Measurements from ENCODE around the gene IL12RB2. TPM values are rescaled to one million over a fixed set of nuclear protein-coding genes. Genes with fewer than 3 reads are reported as not detected.
A peak's percentile ranks its signal among the peaks of the same experiment; 100 is the strongest.

IL12RB2 gene
- total RNA-seq, 1 experiment from 2014 or later: not detected

- POLR2A ChIA-PET (ENCODE audit: unreplicated experiment): no interaction called here
- H3F3A ChIP-seq (ENCODE audit: low read length, unreplicated experiment): no peaks in the 10 kb centered on the region
- no peaks in the 10 kb centered on the region for H3K9me2 ChIP-seq (replicated peaks; ENCODE audit: low read length)
- DNase-seq (no peak), ATAC-seq (no peak)
- H3K79me2 ChIP-seq (ENCODE audit: low read length): peaks cover 14% of the 10 kb centered on the region
- no peaks in the 10 kb centered on the region for H3K27me3 ChIP-seq (ENCODE audit: low read length)
- H3K4me2 ChIP-seq (ENCODE audit: low read length): no peak overlapping the region
- no peak overlapping the region for H3K9ac ChIP-seq (ENCODE audit: low read length)
- TF ChIP-seq EZH2phosphoT487 (IDR thresholded peaks at IDR 0.05; ENCODE audit: borderline replicate concordance, low read length) (no peak), EZH2 (IDR thresholded peaks at IDR 0.05; ENCODE audit: low read length, unreplicated experiment) (no peak), CTCF (conservative IDR thresholded peaks at IDR 0.05; ENCODE audit: low read depth, low read length) (no peak)
- intact Hi-C loops (cut with micrococcal nuclease): loop anchor here (5.0 kb wide), 1 partner anchor 43 kb away; no protein-coding TSS in a partner anchor
- no peaks in the 10 kb centered on the region for H3K9me3 ChIP-seq (ENCODE audit: low read length)
- no peak overlapping the region for H3K27ac ChIP-seq (ENCODE audit: low read length)
- no peak overlapping the region for H3K4me3 ChIP-seq (ENCODE audit: low read length)
- no TSS peak for BruUV-seq (replicated peaks)
- no peak overlapping the region for H2AFZ ChIP-seq (ENCODE audit: low read length)
- peaks cover 6% of the 10 kb centered on the region for H3K36me3 ChIP-seq (ENCODE audit: low read depth, low read length)
- peaks cover 7% of the 10 kb centered on the region for H3K4me1 ChIP-seq (ENCODE audit: insufficient read depth, low read length)
- CTCF ChIA-PET: no interaction called here
- peaks cover 8% of the 10 kb centered on the region for H4K20me1 ChIP-seq (ENCODE audit: low read length)
Measured at GRCh38 chr1:67433837-67434236, 126.2 kb downstream of the IL12RB2 start.

GRCh38 chr1:67434491-67434890, 126.8 kb downstream of the IL12RB2 start:
- Histone ChIP-seq H3F3A (ENCODE audit: low read length, unreplicated experiment) (no peaks in the 10 kb centered on the region), H3K9me3 (ENCODE audit: low read length) (no peaks in the 10 kb centered on the region), H3K9ac (ENCODE audit: low read length) (no peak overlapping the region), H3K36me3 (ENCODE audit: low read depth, low read length) (no peaks in the 10 kb centered on the region), H3K9me2 (replicated peaks; ENCODE audit: low read length) (no peaks in the 10 kb centered on the region), H3K27me3 (ENCODE audit: low read length) (no peaks in the 10 kb centered on the region), H3K27ac (ENCODE audit: low read length) (no peak overlapping the region), H3K4me1 (ENCODE audit: insufficient read depth, low read length) (peaks cover 7% of the 10 kb centered on the region), H3K4me3 (ENCODE audit: low read length) (no peak overlapping the region), H3K4me2 (ENCODE audit: low read length) (no peak overlapping the region), H2AFZ (ENCODE audit: low read length) (no peak overlapping the region), H3K79me2 (ENCODE audit: low read length) (peaks cover 7% of the 10 kb centered on the region), H4K20me1 (ENCODE audit: low read length) (peaks cover 1% of the 10 kb centered on the region; the same call in 1 of the 2 replicates)
- no peak for DNase-seq
- no peak for ATAC-seq
- ChIA-PET POLR2A (ENCODE audit: unreplicated experiment) (no interaction called here), CTCF (no interaction called here)
- no peak for TF ChIP-seq CTCF (conservative IDR thresholded peaks at IDR 0.05; ENCODE audit: low read depth, low read length)
- no peak for TF ChIP-seq EZH2 (IDR thresholded peaks at IDR 0.05; ENCODE audit: low read length, unreplicated experiment)
- TF ChIP-seq EZH2phosphoT487 (IDR thresholded peaks at IDR 0.05; ENCODE audit: borderline replicate concordance, low read length): no peak
- intact Hi-C loops (cut with micrococcal nuclease): loop anchor here (5.0 kb wide), 1 partner anchor 43 kb away; no protein-coding TSS in a partner anchor
- no TSS peak for BruUV-seq (replicated peaks)

DNA sequence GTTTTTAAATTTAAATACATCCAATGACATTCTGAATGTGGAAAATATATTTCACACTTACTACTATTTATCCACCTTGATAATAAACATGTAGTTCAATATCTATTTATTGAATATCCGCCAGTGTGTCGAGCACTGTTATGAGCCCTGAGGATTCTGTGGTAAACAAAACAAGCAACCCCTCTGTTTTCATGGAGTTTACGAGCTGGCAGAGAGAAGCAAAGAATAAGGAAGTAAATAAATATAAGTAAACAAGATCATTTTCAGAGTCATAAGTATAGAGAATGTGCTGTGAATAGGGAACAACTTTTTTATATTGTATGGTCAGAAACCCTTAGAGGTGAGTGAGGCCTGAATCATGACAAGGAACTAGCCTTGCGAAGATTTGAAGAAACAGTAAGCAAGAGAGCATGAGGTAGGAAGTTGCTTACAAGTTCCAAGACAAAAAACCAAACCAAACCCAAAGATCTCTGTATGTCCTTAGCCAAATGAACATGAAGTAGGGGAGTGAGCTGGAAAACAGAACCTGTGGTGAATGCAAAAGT, 128.9 kb downstream of the IL12RB2 start:
- H3K79me2 ChIP-seq (ENCODE audit: low read length): no peaks in the 10 kb centered on the region
- H3K4me3 ChIP-seq (ENCODE audit: low read length): no peak overlapping the region
- DNase-seq (no peak), ATAC-seq (peak; percentile 94)
- no peak overlapping the region for H3K27ac ChIP-seq (ENCODE audit: low read length)
- H3F3A ChIP-seq (ENCODE audit: low read length, unreplicated experiment): no peaks in the 10 kb centered on the region
- ChIA-PET POLR2A (ENCODE audit: unreplicated experiment) (interaction anchor here (0.5 to 0.7 kb wide), 2 partner anchors 203 to 502 kb away, joined by 3 to 6 read pairs; no protein-coding TSS in a partner anchor), CTCF (no interaction called here)
- peak overlapping the region; percentile 39 for H2AFZ ChIP-seq (ENCODE audit: low read length)
- H3K27me3 ChIP-seq (ENCODE audit: low read length): no peaks in the 10 kb centered on the region
- 0 out of 2 replicates have a peak overlapping the region, but pooled peaks have one; percentile 2 for H3K4me2 ChIP-seq (ENCODE audit: low read length)
- no peak overlapping the region for H3K9ac ChIP-seq (ENCODE audit: low read length)
- H3K9me3 ChIP-seq (ENCODE audit: low read length): no peaks in the 10 kb centered on the region
- TF ChIP-seq EZH2 (IDR thresholded peaks at IDR 0.05; ENCODE audit: low read length, unreplicated experiment): no peak
- no peak for TF ChIP-seq EZH2phosphoT487 (IDR thresholded peaks at IDR 0.05; ENCODE audit: borderline replicate concordance, low read length)
- no peak for TF ChIP-seq CTCF (conservative IDR thresholded peaks at IDR 0.05; ENCODE audit: low read depth, low read length)
- intact Hi-C loops (cut with micrococcal nuclease): no loop called here
- H3K4me1 ChIP-seq (ENCODE audit: insufficient read depth, low read length): peaks cover 3% of the 10 kb centered on the region
- H4K20me1 ChIP-seq (ENCODE audit: low read length): no peaks in the 10 kb centered on the region
- no peaks in the 10 kb centered on the region for H3K36me3 ChIP-seq (ENCODE audit: low read depth, low read length)
- no TSS peak for BruUV-seq (replicated peaks)
- H3K9me2 ChIP-seq (replicated peaks; ENCODE audit: low read length): no peaks in the 10 kb centered on the region
